Renal cortical epithelial cell (primary cell): ENCODE data around the gene RPL21. TPM values are rescaled to one million over a fixed set of nuclear protein-coding genes. Genes with fewer than 3 reads are reported as not detected.

Experiments
- DNase-seq: peaks from one replicate; pipeline ENCODE4 v3.0.0-alpha.2; 2011; ENCODE audit warnings: low read depth
- total RNA-seq: library from RNA; depleted of rRNA; stranded (reverse); fragments of >200 nt; gene quantifications from 2 replicates; pipeline ENCODE4 v1.2.3, GENCODE V29; 2014

Gene RPL21
- total RNA-seq, 1 donor from 2014 or later, result 458 TPM

- DNase-seq, result peak; percentile 42
Observed at GRCh38 chr13:27258637-27259386, 7.5 kb downstream of the RPL21 start.

GRCh38 chr13:27259831-27260230 is 8.5 kb downstream of the RPL21 start:
- DNase-seq, result no peak

DNA sequence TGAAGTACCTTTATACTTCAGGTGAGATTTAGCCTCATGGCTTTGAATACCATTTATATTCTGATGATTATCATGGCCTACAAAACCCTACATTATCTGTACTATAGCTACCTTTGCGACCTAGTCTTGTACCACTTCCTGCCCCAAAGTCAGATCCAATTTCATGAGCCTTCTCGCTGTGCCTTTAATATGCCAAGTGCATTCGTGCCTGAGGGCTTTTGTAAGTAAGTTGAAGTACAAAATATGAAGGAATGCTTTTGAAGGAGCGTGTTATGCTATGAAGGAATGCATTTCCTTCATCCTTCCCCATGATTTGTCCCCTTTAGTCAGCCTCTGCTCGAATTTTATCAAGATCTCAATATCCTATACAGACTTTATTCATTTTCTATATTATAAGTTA is 10.0 kb downstream of the RPL21 start:
- no peak for DNase-seq

GRCh38 chr13:27263438-27263837 is 12.1 kb downstream of the RPL21 start:
- DNase-seq, result no peak

DNA sequence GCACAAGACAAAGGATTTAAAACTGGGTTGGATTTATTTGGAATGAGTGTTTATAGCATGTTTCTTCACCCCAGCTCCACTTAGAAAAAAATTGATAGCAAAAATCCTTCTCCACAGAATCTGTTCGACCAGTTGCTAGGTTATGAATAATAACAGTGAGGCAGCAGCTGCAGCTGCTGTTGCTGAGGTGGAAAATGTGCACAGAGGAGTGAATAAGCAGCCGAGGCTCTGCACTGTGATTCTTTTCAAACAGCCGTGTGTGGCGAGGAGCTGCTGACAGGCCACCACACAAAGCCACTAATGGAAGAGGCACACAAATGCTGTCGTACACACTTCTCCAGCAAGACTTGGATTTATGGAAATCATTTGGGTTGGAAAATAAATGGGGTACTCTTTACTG is 12.8 kb downstream of the RPL21 start:
- DNase-seq, result no peak

DNA sequence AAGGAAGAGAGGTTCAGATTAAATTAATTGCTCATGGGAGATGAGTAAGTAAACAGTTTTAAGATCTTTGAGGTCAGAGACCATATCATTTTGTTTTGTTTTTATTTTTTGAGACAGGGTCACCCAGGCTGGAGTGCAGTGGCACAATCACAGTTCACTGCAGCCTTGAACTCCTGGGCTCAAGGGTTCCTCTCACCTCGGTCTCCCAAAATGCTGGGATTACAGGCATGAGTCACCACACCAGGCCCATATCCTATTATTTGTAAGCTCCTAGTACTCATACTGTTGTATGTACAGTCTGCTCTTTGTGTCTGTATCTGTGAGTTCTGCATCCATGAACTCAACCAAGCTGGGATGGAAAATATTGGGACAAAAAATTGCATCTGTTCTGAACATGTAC is 13.3 kb downstream of the RPL21 start:
- no peak for DNase-seq

DNA sequence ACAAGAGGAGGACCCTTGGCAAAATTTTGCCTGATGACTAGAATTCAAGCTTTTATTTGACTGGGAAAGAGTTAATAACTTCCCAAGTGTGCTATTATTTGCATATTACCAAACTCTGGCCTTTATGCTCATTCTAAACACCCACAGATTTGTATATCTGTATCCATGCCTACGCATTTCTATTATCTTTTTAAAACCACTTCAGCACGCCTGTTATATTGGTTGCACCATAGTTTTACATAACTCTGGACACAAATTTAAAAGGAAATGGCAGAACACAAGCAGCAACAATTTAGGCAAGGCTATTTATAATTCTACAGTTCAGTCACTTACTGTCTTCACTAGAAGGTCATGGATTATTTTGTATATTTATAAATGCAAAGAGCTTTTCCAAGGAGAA is 15.6 kb downstream of the RPL21 start:
- DNase-seq, result no peak

GRCh38 chr13:27267596-27267995 is 16.2 kb downstream of the RPL21 start:
- no peak for DNase-seq

- no peak for DNase-seq
Observed at GRCh38 chr13:27269114-27269665, 17.8 kb downstream of the RPL21 start.

GRCh38 chr13:27270594-27271520 is 19.5 kb downstream of the RPL21 start, which contains the start of gene RASL11A:
Gene RASL11A (plus strand): TSS chr13:27270830. CDS start chr13:27270945, 115 bp downstream.
- DNase-seq, result peak; percentile 59

DNA sequence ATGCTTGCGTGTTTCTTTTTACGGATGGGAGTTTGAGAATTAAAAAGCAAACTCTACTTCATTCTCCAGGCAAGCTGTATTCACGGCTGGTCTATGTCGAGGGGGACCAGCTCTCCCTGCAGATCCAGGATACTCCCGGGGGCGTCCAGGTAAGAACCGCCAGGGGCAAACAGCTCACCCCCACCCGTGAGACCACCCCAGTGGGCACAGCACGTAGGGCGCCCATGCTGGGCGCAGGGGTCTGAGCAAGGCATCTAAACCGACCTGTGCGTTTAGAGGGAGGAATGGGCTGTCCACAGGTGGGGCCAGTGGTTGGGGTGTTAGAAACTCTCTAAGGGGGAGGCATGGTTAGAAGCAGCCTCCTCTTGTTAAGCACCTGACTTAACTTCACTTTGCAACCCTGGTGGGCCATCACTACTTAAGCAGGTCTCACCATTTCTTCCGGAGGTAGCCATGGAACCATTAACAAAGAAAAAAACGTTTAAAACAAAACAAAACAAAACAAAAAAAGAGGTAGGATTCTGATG is 20.3 kb downstream of the RPL21 start:
- no peak for DNase-seq

- DNase-seq, result no peak
Observed at GRCh38 chr13:27273658-27274425, 22.5 kb downstream of the RPL21 start.

GRCh38 chr13:27274631-27275030 is 23.3 kb downstream of the RPL21 start:
- DNase-seq, result no peak

GRCh38 chr13:27276188-27276587 is 24.8 kb downstream of the RPL21 start:
- no peak for DNase-seq

DNA sequence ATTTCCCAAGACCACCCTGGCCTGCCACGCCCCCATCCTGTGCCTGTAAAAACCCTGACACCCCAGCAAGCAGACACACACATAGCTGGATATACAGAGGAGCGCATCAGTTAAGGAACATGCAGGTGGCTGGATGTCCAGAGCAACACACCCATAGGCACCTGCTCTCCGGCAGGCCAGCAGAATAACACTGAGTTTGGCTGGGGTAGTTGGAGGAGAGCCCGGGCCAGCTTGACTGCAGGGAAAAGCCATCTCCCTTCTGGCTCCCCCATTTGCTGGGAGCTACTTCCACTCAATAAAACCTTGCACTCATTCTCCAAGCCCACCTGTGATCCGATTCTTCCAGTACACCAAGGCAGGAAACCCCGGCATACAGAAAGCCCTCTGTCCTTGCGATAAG is 28.1 kb downstream of the RPL21 start:
- DNase-seq, result no peak

- DNase-seq, result peak; percentile 76
Observed at GRCh38 chr13:27280009-27280656, 28.8 kb downstream of the RPL21 start.

- DNase-seq, result no peak
Observed at GRCh38 chr13:27280841-27281240, 29.5 kb downstream of the RPL21 start.

- DNase-seq, result no peak
Observed at GRCh38 chr13:27281420-27281819, 30.1 kb downstream of the RPL21 start.

DNA sequence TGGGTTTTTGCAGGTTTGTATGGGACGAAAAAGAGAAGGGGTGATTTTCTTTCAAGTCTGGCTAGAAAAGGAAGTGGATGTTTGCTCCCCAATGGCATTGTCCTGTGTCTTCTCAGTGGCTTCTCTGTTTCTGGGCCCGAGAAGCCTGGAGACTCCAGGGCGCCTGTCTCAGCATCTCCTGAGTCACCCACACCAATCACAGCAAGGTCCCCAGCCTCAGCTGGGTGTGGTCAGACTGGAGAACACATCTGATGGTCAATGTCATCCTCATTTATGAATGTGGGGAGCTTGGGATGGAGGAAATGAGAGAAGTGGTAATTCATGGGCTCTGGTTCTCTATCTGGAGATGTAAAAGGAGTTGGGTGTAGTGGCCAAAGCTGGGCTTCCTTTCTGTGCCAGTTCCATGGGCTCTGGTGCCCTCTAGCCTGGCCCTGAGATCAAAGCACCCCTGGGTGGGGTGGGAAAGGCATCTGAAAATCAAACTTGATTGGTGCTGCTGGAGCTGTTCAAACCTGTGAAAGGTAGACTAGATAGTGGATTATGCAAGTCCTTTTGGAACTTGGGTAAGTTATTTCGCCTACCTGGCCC is 32.6 kb downstream of the RPL21 start:
- no peak for DNase-seq

DNA sequence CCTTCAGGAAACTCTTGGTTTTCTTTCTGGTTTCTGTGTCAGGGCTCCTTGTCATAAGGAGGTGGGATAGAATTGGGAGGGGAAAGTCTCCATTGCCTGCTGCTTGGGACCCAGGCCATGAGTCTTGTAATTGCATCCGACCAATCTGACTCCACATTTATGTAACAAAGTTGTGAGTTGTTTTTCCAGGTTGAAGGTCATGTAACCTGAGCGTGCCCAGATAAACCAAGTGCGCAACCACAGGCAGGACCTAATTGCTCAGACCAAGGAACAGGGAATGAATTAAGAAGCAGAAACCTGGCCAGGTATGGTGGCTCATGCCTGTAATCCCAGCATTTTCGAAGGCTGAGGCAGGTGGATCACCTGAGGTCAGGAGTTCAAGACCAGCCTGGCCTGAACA is 37.0 kb downstream of the RPL21 start:
- no peak for DNase-seq
